Measurements from ENCODE around the gene VAV3. TPM values are rescaled to one million over a fixed set of nuclear protein-coding genes. Genes with fewer than 3 reads are reported as not detected.

Gene VAV3
- total and polyA plus RNA-seq, 2 experiments from 2014 or later: under 0.01 to 0.24 TPM

GRCh38 chr1:107899655-107900054 is 65.3 kb downstream of the VAV3 start:
- no peaks in the 10 kb centered on the region for H3K79me2 ChIP-seq (ENCODE audit: insufficient read depth)
- H3K27ac ChIP-seq: no peak overlapping the region
- H4K20me1 ChIP-seq (ENCODE audit: insufficient read depth): no peaks in the 10 kb centered on the region
- DNase-seq: no peak
- no peaks in the 10 kb centered on the region for H3K9me3 ChIP-seq (ENCODE audit: low read depth)
- H2AFZ ChIP-seq: no peak overlapping the region
- H3K4me1 ChIP-seq (ENCODE audit: insufficient read depth): no peaks in the 10 kb centered on the region
- no peak overlapping the region for H3K9ac ChIP-seq
- in situ Hi-C loops (cut with MboI): no loop called here
- H3K4me2 ChIP-seq (ENCODE audit: unreplicated experiment): no peak overlapping the region
- TF ChIP-seq EZH2 (IDR thresholded peaks at IDR 0.05; ENCODE audit: insufficient read depth, poor library complexity, severe bottlenecking) (no peak), EZH2phosphoT487 (IDR thresholded peaks at IDR 0.05; ENCODE audit: insufficient read depth, low read depth) (no peak)
- H3K27me3 ChIP-seq (replicated peaks; ENCODE audit: insufficient read depth): no peaks in the 10 kb centered on the region
- no peaks in the 10 kb centered on the region for H3K9me2 ChIP-seq (ENCODE audit: insufficient read depth)
- H3F3A ChIP-seq (ENCODE audit: insufficient read depth): no peaks in the 10 kb centered on the region
- H3K4me3 ChIP-seq: no peak overlapping the region
- WGBS, 2 experiments (ENCODE audit: low coverage in 1 of 2, low lambda C conversion rate in 2 of 2, missing lambda C conversion rate in 2 of 2): 65 to 75% methylated on average over 2 of the region's 2 CpGs
- H3K36me3 ChIP-seq (ENCODE audit: low read depth): no peaks in the 10 kb centered on the region

DNA sequence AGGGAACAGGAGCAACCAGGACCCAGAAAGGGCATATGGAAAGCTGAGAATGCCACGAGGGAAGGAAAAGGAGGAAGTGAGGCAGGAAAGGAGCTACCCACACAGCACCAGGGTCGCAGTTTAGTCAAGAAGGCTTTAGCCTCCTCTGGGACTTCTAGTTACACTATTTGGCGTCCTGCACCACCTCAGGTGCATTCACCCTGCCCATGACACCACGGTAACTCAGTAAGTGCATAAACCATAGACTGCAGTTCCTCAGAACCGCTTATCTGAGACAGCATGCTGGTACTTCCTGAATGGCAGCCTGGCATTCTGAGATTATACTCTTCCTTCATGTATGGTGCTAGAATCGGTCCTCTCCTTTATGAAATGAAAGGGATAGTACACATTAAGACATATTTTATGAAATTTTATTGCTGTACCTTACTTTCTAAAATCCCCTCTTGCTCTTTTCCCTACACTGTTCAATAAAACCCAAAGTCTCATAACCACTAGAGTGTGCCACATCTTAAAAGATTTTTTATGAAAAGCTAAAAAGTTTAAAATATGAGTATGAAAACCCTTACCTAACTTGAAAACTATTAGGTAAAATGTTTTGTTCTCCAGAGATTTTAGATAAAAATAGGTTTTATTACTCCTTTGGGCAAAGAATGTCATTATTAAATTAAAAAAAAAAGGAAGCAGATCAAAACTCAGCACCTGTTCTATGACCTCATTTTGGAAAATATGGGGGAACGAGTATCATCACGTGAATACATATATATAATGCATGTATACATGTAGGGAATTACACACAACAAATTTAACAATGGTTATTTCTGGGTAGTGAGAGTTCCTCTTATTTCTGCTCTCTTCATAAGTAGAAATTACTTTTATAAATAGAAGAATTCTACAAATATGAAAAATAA is 67.3 kb downstream of the VAV3 start:
- Histone ChIP-seq H3K9ac (no peak overlapping the region), H3K4me3 (no peak overlapping the region), H4K20me1 (ENCODE audit: insufficient read depth) (no peaks in the 10 kb centered on the region), H3K27me3 (replicated peaks; ENCODE audit: insufficient read depth) (no peaks in the 10 kb centered on the region), H3K9me2 (ENCODE audit: insufficient read depth) (no peaks in the 10 kb centered on the region), H3K27ac (no peak overlapping the region), H2AFZ (no peak overlapping the region), H3K79me2 (ENCODE audit: insufficient read depth) (no peaks in the 10 kb centered on the region), H3K4me2 (ENCODE audit: unreplicated experiment) (no peak overlapping the region), H3K36me3 (ENCODE audit: low read depth) (no peaks in the 10 kb centered on the region), H3F3A (ENCODE audit: insufficient read depth) (no peaks in the 10 kb centered on the region), H3K9me3 (ENCODE audit: low read depth) (no peaks in the 10 kb centered on the region), H3K4me1 (ENCODE audit: insufficient read depth) (no peaks in the 10 kb centered on the region)
- DNase-seq: no peak
- WGBS, 2 experiments (ENCODE audit: low coverage in 1 of 2, low lambda C conversion rate in 2 of 2, missing lambda C conversion rate in 2 of 2): 70 to 71% methylated on average over 8 of the region's 8 CpGs
- TF ChIP-seq EZH2phosphoT487 (IDR thresholded peaks at IDR 0.05; ENCODE audit: insufficient read depth, low read depth) (no peak), EZH2 (IDR thresholded peaks at IDR 0.05; ENCODE audit: insufficient read depth, poor library complexity, severe bottlenecking) (no peak)
- in situ Hi-C loops (cut with MboI): no loop called here

- no peaks in the 10 kb centered on the region for H3K9me2 ChIP-seq (ENCODE audit: insufficient read depth)
- H3F3A ChIP-seq (ENCODE audit: insufficient read depth): no peaks in the 10 kb centered on the region
- H3K4me2 ChIP-seq (ENCODE audit: unreplicated experiment): no peak overlapping the region
- no peaks in the 10 kb centered on the region for H3K36me3 ChIP-seq (ENCODE audit: low read depth)
- in situ Hi-C loops (cut with MboI): no loop called here
- no peaks in the 10 kb centered on the region for H3K9me3 ChIP-seq (ENCODE audit: low read depth)
- DNase-seq: no peak
- H3K27me3 ChIP-seq (replicated peaks; ENCODE audit: insufficient read depth): no peaks in the 10 kb centered on the region
- no peaks in the 10 kb centered on the region for H3K4me1 ChIP-seq (ENCODE audit: insufficient read depth)
- H3K4me3 ChIP-seq: no peak overlapping the region
- H4K20me1 ChIP-seq (ENCODE audit: insufficient read depth): no peaks in the 10 kb centered on the region
- 80 to 83% methylated on average over 1 of the region's 1 CpG for WGBS, 2 experiments (ENCODE audit: low coverage in 1 of 2, low lambda C conversion rate in 2 of 2, missing lambda C conversion rate in 2 of 2)
- H2AFZ ChIP-seq: no peak overlapping the region
- H3K27ac ChIP-seq: no peak overlapping the region
- no peak for TF ChIP-seq EZH2phosphoT487 (IDR thresholded peaks at IDR 0.05; ENCODE audit: insufficient read depth, low read depth)
- TF ChIP-seq EZH2 (IDR thresholded peaks at IDR 0.05; ENCODE audit: insufficient read depth, poor library complexity, severe bottlenecking): no peak
- H3K79me2 ChIP-seq (ENCODE audit: insufficient read depth): no peaks in the 10 kb centered on the region
- H3K9ac ChIP-seq: no peak overlapping the region
Measured at GRCh38 chr1:107896936-107897335, 68.0 kb downstream of the VAV3 start.

GRCh38 chr1:107896401-107896800 is 68.6 kb downstream of the VAV3 start:
- H3K79me2 ChIP-seq (ENCODE audit: insufficient read depth): no peaks in the 10 kb centered on the region
- no peak overlapping the region for H3K4me3 ChIP-seq
- H3K9ac ChIP-seq: no peak overlapping the region
- in situ Hi-C loops (cut with MboI): no loop called here
- H3K27me3 ChIP-seq (replicated peaks; ENCODE audit: insufficient read depth): no peaks in the 10 kb centered on the region
- no peaks in the 10 kb centered on the region for H3K9me3 ChIP-seq (ENCODE audit: low read depth)
- H3K27ac ChIP-seq: no peak overlapping the region
- no peak overlapping the region for H2AFZ ChIP-seq
- H3K9me2 ChIP-seq (ENCODE audit: insufficient read depth): no peaks in the 10 kb centered on the region
- WGBS, 2 experiments (ENCODE audit: low coverage in 1 of 2, low lambda C conversion rate in 2 of 2, missing lambda C conversion rate in 2 of 2): 88 to 91% methylated on average over 3 of the region's 3 CpGs
- no peak overlapping the region for H3K4me2 ChIP-seq (ENCODE audit: unreplicated experiment)
- TF ChIP-seq EZH2phosphoT487 (IDR thresholded peaks at IDR 0.05; ENCODE audit: insufficient read depth, low read depth): no peak
- TF ChIP-seq EZH2 (IDR thresholded peaks at IDR 0.05; ENCODE audit: insufficient read depth, poor library complexity, severe bottlenecking): no peak
- no peak for DNase-seq
- H3F3A ChIP-seq (ENCODE audit: insufficient read depth): no peaks in the 10 kb centered on the region
- no peaks in the 10 kb centered on the region for H3K36me3 ChIP-seq (ENCODE audit: low read depth)
- H4K20me1 ChIP-seq (ENCODE audit: insufficient read depth): no peaks in the 10 kb centered on the region
- no peaks in the 10 kb centered on the region for H3K4me1 ChIP-seq (ENCODE audit: insufficient read depth)
